ENCODE measurements around the gene ANGPTL7.

ANGPTL7 gene

GRCh38 chr1:11238311-11238710 is 49.2 kb downstream of the ANGPTL7 start:
- TF ChIP-seq CTCF (IDR thresholded peaks at IDR 0.05; ENCODE audit: borderline replicate concordance, insufficient read depth, low read depth, low read length) = no peak
- no peak overlapping the region for H3K4me3 ChIP-seq (ENCODE audit: low read depth, low read length)

- TF ChIP-seq CTCF (IDR thresholded peaks at IDR 0.05; ENCODE audit: borderline replicate concordance, insufficient read depth, low read depth, low read length) = no peak
- no peak overlapping the region for H3K4me3 ChIP-seq (ENCODE audit: low read depth, low read length)
Measured at GRCh38 chr1:11245248-11245647, 56.1 kb downstream of the ANGPTL7 start.

Measured in GM12875 (cell line).